ENCODE data around the gene UBTD2.

GRCh38 chr5:172312286-172312685 is 28.7 kb upstream of the UBTD2 start:
- no peak for TF ChIP-seq CTCF (IDR thresholded peaks at IDR 0.05)
- TF ChIP-seq POLR2A (IDR thresholded peaks at IDR 0.05): no peak

Data from tibial nerve (tissue), 3 donors.